Smooth muscle cell (in vitro differentiated cells): ENCODE data around the gene BMPR1B. TPM values are rescaled to one million over a fixed set of nuclear protein-coding genes. Genes with fewer than 3 reads are reported as not detected.

Experiments
- DNase-seq: peaks from one replicate; lab custom pipeline; 2025; ENCODE audit not compliant: unreplicated experiment; lab: John Stamatoyannopoulos, UW
- H2AFZ ChIP-seq: fragments of 200-600 bp; sonication (generic); 2 replicates; pipeline ENCODE4 v1.6.0; 2016; ENCODE audit warnings: antibody characterized with exemption, low read depth, mild to moderate bottlenecking
- H3F3A ChIP-seq: fragments of 200-600 bp; sonication (generic); 2 replicates; pipeline ENCODE4 v1.6.0; 2017; ENCODE audit warnings: antibody characterized with exemption, low read depth
- H3K27ac ChIP-seq: fragments of 200-600 bp; sonication (generic); 2 replicates; pipeline ENCODE4 v1.5.1; 2016; ENCODE audit warnings: low read depth, mild to moderate bottlenecking
- H3K27me3 ChIP-seq: fragments of 200-600 bp; sonication (generic); 2 replicates; pipeline ENCODE4 v1.6.1; 2016; ENCODE audit warnings: low read depth, mild to moderate bottlenecking
- H3K36me3 ChIP-seq: fragments of 200-600 bp; sonication (generic); 2 replicates; pipeline ENCODE4 v1.5.1; 2016; ENCODE audit warnings: low read depth
- H3K4me1 ChIP-seq: fragments of 200-600 bp; sonication (generic); 2 replicates; pipeline ENCODE4 v1.5.1; 2016; ENCODE audit warnings: low read depth
- H3K4me2 ChIP-seq: fragments of 200-600 bp; sonication (generic); 2 replicates; pipeline ENCODE4 v1.6.0; 2016; ENCODE audit warnings: mild to moderate bottlenecking
- H3K4me3 ChIP-seq: fragments of 200-600 bp; sonication (generic); 2 replicates; pipeline ENCODE4 v1.5.1; 2016; ENCODE audit warnings: mild to moderate bottlenecking
- H3K79me2 ChIP-seq: fragments of 200-600 bp; sonication (generic); 2 replicates; pipeline ENCODE4 v1.6.0; 2016; ENCODE audit warnings: low read depth, mild to moderate bottlenecking
- H3K9ac ChIP-seq: fragments of 200-600 bp; sonication (generic); 2 replicates; pipeline ENCODE4 v1.6.0; 2016; ENCODE audit warnings: low read depth
- H3K9me3 ChIP-seq: fragments of 200-600 bp; sonication (generic); replicated peaks from 2 replicates; pipeline ENCODE4 v1.5.1; 2016; ENCODE audit warnings: low read depth
- H4K20me1 ChIP-seq: fragments of 200-600 bp; sonication (generic); 2 replicates; pipeline ENCODE4 v1.6.0; 2016; ENCODE audit warnings: low read depth
- CTCF ChIP-seq: fragments of 200-600 bp; sonication (generic); IDR thresholded peaks from 2 replicates; pipeline ENCODE4 v1.5.1; 2017; ENCODE audit warnings: borderline replicate concordance, mild to moderate bottlenecking, antibody characterized with exemption; ENCODE audit not compliant: insufficient read depth, poor library complexity, severe bottlenecking
- WGBS: methylation state at CpG from one replicate; pipeline ENCODE4 v1.1.7; 2016; ENCODE audit warnings: low lambda C conversion rate; 5-methylcytosine and 5-hydroxymethylcytosine counted together
- polyA plus RNA-seq: library from polyadenylated mRNA; unstranded; fragments of >200 nt; fragmentation: Nextera tagmentation; extraction: Ambion mirVana; gene quantifications from 2 replicates; pipeline ENCODE4 v1.2.1, GENCODE V29; 2016
- total RNA-seq: library from RNA; depleted of rRNA; stranded (reverse); fragments of >200 nt; gene quantifications from 2 replicates; pipeline ENCODE4 v1.2.3, GENCODE V29; 2014

The BMPR1B gene
- total and polyA plus RNA-seq, 2 experiments from 2014 or later: 0.03 to 1.2 TPM

- no peaks in the 10 kb centered on the region for H3K4me1 ChIP-seq
- WGBS: 79% methylated on average over 4 of the region's 4 CpGs
- no peak overlapping the region for H3K9ac ChIP-seq
- no peaks in the 10 kb centered on the region for H3K27me3 ChIP-seq
- H3F3A ChIP-seq: no peaks in the 10 kb centered on the region
- H3K9me3 ChIP-seq: no peaks in the 10 kb centered on the region
- no peak for TF ChIP-seq CTCF
- H3K4me2 ChIP-seq: no peak overlapping the region
- H3K27ac ChIP-seq: no peak overlapping the region
- no peaks in the 10 kb centered on the region for H3K79me2 ChIP-seq
- H2AFZ ChIP-seq: no peak overlapping the region
- H3K36me3 ChIP-seq: no peaks in the 10 kb centered on the region
- H3K4me3 ChIP-seq: no peak overlapping the region
- DNase-seq: no peak
- no peaks in the 10 kb centered on the region for H4K20me1 ChIP-seq
These were observed 349.9 kb downstream of the BMPR1B start for GRCh38 chr4:95107635-95108034.

GRCh38 chr4:95108883-95109421 lies 351.2 kb downstream of the BMPR1B start:
- no peak overlapping the region for H3K9ac ChIP-seq
- no peak overlapping the region for H2AFZ ChIP-seq
- no peaks in the 10 kb centered on the region for H3K4me1 ChIP-seq
- no peak for DNase-seq
- H3K27ac ChIP-seq: no peak overlapping the region
- no peaks in the 10 kb centered on the region for H3F3A ChIP-seq
- no peaks in the 10 kb centered on the region for H3K79me2 ChIP-seq
- H3K4me2 ChIP-seq: no peak overlapping the region
- TF ChIP-seq CTCF: no peak
- no peaks in the 10 kb centered on the region for H3K27me3 ChIP-seq
- H4K20me1 ChIP-seq: no peaks in the 10 kb centered on the region
- 51% methylated on average over 1 of the region's 1 CpG for WGBS
- no peak overlapping the region for H3K4me3 ChIP-seq
- no peaks in the 10 kb centered on the region for H3K9me3 ChIP-seq
- H3K36me3 ChIP-seq: no peaks in the 10 kb centered on the region

DNA sequence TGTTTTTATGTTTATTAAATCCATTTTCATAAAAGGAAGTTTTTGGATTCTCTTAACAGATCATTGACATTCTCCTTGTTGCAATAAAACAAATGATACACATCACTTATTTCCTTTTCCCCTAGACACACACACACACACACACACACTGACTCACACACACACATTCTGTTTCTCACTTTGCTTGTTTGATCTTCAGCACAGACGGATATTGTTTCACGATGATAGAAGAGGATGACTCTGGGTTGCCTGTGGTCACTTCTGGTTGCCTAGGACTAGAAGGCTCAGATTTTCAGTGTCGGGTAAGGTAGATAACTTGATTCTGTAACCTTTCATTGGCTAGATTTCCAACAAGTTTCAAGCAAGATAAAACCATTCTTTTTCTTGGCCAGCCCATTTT lies 356.8 kb downstream of the BMPR1B start:
- H3K4me2 ChIP-seq: no peak overlapping the region
- no peaks in the 10 kb centered on the region for H3K27me3 ChIP-seq
- WGBS: 79% methylated on average over 3 of the region's 3 CpGs
- H3K9me3 ChIP-seq: no peaks in the 10 kb centered on the region
- H3F3A ChIP-seq: no peaks in the 10 kb centered on the region
- H3K9ac ChIP-seq: no peak overlapping the region
- no peak overlapping the region for H2AFZ ChIP-seq
- H3K36me3 ChIP-seq: no peaks in the 10 kb centered on the region
- no peaks in the 10 kb centered on the region for H4K20me1 ChIP-seq
- H3K4me3 ChIP-seq: no peak overlapping the region
- H3K79me2 ChIP-seq: no peaks in the 10 kb centered on the region
- TF ChIP-seq CTCF: no peak
- no peak for DNase-seq
- no peak overlapping the region for H3K27ac ChIP-seq
- no peaks in the 10 kb centered on the region for H3K4me1 ChIP-seq

- Histone ChIP-seq H3K36me3 (no peaks in the 10 kb centered on the region), H3K4me1 (no peaks in the 10 kb centered on the region), H4K20me1 (no peaks in the 10 kb centered on the region), H3K27me3 (no peaks in the 10 kb centered on the region), H3K79me2 (no peaks in the 10 kb centered on the region), H3K9ac (no peak overlapping the region), H3K4me2 (peak overlapping the region; percentile 31), H3K9me3 (no peaks in the 10 kb centered on the region), H3K4me3 (peak overlapping the region; percentile 23), H3K27ac (no peak overlapping the region), H2AFZ (no peak overlapping the region), H3F3A (no peaks in the 10 kb centered on the region)
- TF ChIP-seq CTCF: no peak
- 46% methylated on average over 6 of the region's 6 CpGs for WGBS
- DNase-seq: no peak
These were observed 360.7 kb downstream of the BMPR1B start for GRCh38 chr4:95118497-95118896.
